Thymus (tissue), 11 donors: ENCODE measurements around the gene BOC. TPM values are rescaled to one million over a fixed set of nuclear protein-coding genes. Genes with fewer than 3 reads are reported as not detected.

Experiments used
- DNase-seq, 9 donors: peaks; one replicate each; pipeline ENCODE4 v3.0.0-alpha.2; 2013; ENCODE audit warnings: low spot score in 9 of 9, low read depth in 6 of 9, missing footprints in 1 of 9
- H3K27ac ChIP-seq, 2 donors: one replicate each; pipeline ENCODE4 v1.5.1; 2013; ENCODE audit warnings: control low read depth in 1 of 2, low read depth in 1 of 2, low read length in 1 of 2, mild to moderate bottlenecking in 1 of 2, moderate library complexity in 1 of 2
- H3K27me3 ChIP-seq, 2 donors: one replicate each; pipeline ENCODE4 v1.5.1; 2013; ENCODE audit warnings: low read length in 1 of 2; ENCODE audit not compliant: control insufficient read depth in 2 of 2, insufficient read depth in 1 of 2
- H3K36me3 ChIP-seq, 2 donors: one replicate each; pipeline ENCODE4 v1.5.1; 2013; ENCODE audit warnings: low read length in 1 of 2, mild to moderate bottlenecking in 1 of 2, moderate library complexity in 1 of 2; ENCODE audit not compliant: control insufficient read depth in 2 of 2, insufficient read depth in 2 of 2
- H3K4me1 ChIP-seq, 2 donors: one replicate each; pipeline ENCODE4 v1.5.1; 2013; ENCODE audit warnings: low read length in 2 of 2; ENCODE audit not compliant: control insufficient read depth in 2 of 2, insufficient read depth in 2 of 2
- H3K4me3 ChIP-seq, 2 donors: one replicate each; pipeline ENCODE4 v1.5.1; 2013; ENCODE audit warnings: low read length in 2 of 2, control low read depth in 1 of 2, mild to moderate bottlenecking in 1 of 2
- H3K9me3 ChIP-seq, 2 donors: one replicate each; pipeline ENCODE4 v1.5.1; 2013; ENCODE audit warnings: low read length in 1 of 2, mild to moderate bottlenecking in 1 of 2; ENCODE audit not compliant: control insufficient read depth in 2 of 2, insufficient read depth in 1 of 2
- WGBS: extraction: QIAGEN DNeasy Blood & Tissue Kit; methylation state at CpG from one replicate; pipeline ENCODE4 v1.1.7; 2013; 5-methylcytosine and 5-hydroxymethylcytosine counted together
- polyA plus RNA-seq: library from polyadenylated mRNA; stranded (reverse); fragments of 200-250 nt; gene quantifications from one replicate; pipeline ENCODE4 v1.2.3, GENCODE V29; 2013
- total RNA-seq: library from RNA; stranded (reverse); fragments of 120-200 nt; gene quantifications from one replicate; pipeline ENCODE4 v1.2.4, GENCODE V29; 2013
- donor health status: healthy.

BOC gene
- total and polyA plus RNA-seq, 2 donors, result 5.5 to 5.7 TPM

DNA sequence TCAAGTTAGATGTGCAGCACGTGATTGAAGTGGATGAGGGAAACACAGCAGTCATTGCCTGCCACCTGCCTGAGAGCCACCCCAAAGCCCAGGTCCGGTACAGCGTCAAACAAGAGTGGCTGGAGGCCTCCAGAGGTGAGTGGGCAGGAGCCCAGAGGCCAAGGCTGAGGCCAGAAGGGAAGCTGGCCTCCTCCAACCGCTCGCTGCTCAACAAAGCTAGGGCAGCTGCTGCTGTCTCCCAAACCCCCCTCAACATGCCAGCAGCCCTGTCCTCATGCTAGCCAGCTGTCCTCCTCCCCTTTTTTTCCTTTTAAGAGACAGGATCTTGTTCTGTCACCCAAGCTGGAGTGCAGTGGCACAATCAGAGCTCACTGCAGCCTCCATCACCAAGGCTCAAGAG, 57.0 kb downstream of the BOC start:
- Histone ChIP-seq H3K27me3 (no peaks in the 10 kb centered on the region), H3K36me3 (peaks cover 0 to 3% of the 10 kb centered on the region in 2 donors), H3K4me1 (peaks cover 0 to 10% of the 10 kb centered on the region in 2 donors), H3K9me3 (no peaks in the 10 kb centered on the region), H3K27ac (no peak overlapping the region), H3K4me3 (no peak overlapping the region)
- DNase-seq, result no peak
- 94% methylated on average over 5 of the region's 5 CpGs for WGBS

DNA sequence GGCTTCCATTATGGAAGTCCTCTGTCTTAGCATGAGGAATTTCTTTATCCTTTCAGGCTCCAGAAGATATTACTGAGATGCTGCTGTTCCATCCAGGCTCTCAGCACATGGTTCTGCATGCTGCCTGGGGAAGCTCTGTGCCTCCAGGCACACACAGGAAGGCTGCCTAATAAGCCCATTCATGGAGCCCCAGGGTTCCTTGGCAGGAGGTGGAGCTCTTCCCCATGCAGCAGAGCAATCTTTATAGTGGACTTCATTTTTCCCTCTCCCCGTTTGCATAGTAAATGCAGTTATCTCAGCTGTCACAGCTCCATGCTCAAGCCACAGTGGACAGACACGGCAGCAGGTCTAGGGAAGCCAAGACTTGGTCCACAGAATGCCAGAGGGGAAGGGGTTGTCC, 57.6 kb downstream of the BOC start:
- no peak overlapping the region for H3K27ac ChIP-seq
- H3K27me3 ChIP-seq, result no peaks in the 10 kb centered on the region
- WGBS, result 95% methylated on average over 2 of the region's 2 CpGs
- H3K36me3 ChIP-seq, result peaks cover 0 to 3% of the 10 kb centered on the region in 2 donors
- peaks cover 0 to 10% of the 10 kb centered on the region in 2 donors for H3K4me1 ChIP-seq
- H3K9me3 ChIP-seq, result no peaks in the 10 kb centered on the region
- no peak overlapping the region for H3K4me3 ChIP-seq
- no peak for DNase-seq

DNA sequence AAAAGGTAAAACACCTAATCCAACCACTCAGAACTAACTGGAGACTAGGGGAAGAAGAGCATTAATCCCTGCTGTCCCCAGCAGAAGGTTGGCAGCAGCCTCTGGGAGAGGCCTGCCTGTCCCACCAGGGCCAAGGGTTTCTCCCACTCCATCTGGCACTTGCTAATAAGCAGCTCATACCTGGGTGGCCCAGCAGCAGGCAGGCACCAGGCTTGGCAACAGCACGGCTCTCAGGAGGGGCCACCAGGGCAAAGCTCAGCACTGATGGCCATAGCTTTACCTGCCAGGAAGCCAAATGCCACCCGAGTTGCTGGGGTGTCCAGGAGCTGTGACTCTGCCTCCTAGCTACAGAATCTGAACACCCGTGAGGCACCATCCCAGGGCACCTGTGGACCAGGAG, 58.3 kb downstream of the BOC start:
- H3K9me3 ChIP-seq, result no peaks in the 10 kb centered on the region
- no peaks in the 10 kb centered on the region for H3K27me3 ChIP-seq
- no peak overlapping the region for H3K27ac ChIP-seq
- H3K4me1 ChIP-seq, result peaks cover 0 to 6% of the 10 kb centered on the region in 2 donors
- no peak for DNase-seq
- H3K36me3 ChIP-seq, result peaks cover 0 to 3% of the 10 kb centered on the region in 2 donors
- 100% methylated on average over 3 of the region's 3 CpGs for WGBS
- H3K4me3 ChIP-seq, result no peak overlapping the region

DNA sequence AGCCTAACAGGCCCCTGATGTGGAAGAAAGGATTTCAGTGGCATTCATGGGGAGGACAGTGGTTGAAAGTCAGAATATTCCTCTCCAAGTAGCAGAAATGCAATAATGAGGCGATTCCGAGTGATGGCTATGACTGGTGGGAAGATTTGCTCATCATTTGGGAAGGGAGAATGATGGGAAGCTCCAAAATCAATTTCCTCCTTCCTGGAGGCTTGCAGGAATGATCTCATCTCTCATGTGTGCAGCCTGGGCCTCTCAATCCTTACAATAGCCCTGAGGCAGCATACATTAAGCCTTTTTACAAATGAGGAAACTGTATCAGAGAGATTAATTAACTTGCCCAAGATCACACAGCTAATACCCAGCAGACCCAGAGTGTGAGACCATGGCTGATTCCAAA, 58.7 kb downstream of the BOC start:
- no peaks in the 10 kb centered on the region for H3K9me3 ChIP-seq
- H3K4me3 ChIP-seq, result no peak overlapping the region
- WGBS, result 98% methylated on average over 2 of the region's 2 CpGs
- H3K4me1 ChIP-seq, result peaks cover 0 to 6% of the 10 kb centered on the region in 2 donors
- DNase-seq, result no peak
- H3K27ac ChIP-seq, result no peak overlapping the region
- H3K36me3 ChIP-seq, result peaks cover 0 to 3% of the 10 kb centered on the region in 2 donors
- no peaks in the 10 kb centered on the region for H3K27me3 ChIP-seq

DNA sequence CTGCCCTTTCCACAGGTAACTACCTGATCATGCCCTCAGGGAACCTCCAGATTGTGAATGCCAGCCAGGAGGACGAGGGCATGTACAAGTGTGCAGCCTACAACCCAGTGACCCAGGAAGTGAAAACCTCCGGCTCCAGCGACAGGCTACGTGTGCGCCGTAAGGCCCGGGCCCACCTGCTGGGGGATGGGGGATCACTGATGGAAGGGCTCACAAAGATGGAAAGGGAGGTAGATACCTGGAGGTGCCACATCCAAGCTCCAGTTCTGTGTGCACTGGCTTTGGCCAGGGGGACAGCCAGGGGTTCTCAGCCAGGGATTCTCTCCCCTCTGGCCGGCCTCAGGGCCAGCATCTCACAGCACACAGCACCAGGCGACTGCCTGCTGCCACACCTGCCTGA, 59.4 kb downstream of the BOC start:
- 96% methylated on average over 9 of the region's 9 CpGs for WGBS
- Histone ChIP-seq H3K4me1 (peaks cover 0 to 11% of the 10 kb centered on the region in 2 donors), H3K9me3 (no peaks in the 10 kb centered on the region), H3K27ac (no peak overlapping the region), H3K36me3 (peaks cover 0 to 3% of the 10 kb centered on the region in 2 donors), H3K4me3 (no peak overlapping the region), H3K27me3 (no peaks in the 10 kb centered on the region)
- DNase-seq, result no peak

DNA sequence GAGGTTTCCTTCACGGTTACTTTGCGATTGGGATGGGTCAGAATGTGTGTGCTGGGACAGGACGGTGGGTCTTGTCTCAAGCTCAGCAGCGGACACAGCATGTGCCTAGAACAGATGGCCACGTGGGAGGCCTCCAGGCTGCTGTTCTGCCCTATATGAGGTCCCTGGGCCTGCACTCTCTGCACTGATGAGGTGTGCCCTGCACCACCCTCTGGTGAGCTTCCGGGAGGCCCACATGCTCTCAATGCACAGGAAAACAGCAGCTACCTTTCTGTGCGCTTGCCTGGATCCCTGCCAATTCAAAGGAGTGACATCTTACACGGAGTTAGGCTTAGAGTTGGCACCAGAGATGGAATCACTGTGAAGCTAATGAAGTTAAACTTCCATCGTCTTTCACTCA, 59.8 kb downstream of the BOC start:
- peaks cover 0 to 3% of the 10 kb centered on the region in 2 donors for H3K36me3 ChIP-seq

DNA sequence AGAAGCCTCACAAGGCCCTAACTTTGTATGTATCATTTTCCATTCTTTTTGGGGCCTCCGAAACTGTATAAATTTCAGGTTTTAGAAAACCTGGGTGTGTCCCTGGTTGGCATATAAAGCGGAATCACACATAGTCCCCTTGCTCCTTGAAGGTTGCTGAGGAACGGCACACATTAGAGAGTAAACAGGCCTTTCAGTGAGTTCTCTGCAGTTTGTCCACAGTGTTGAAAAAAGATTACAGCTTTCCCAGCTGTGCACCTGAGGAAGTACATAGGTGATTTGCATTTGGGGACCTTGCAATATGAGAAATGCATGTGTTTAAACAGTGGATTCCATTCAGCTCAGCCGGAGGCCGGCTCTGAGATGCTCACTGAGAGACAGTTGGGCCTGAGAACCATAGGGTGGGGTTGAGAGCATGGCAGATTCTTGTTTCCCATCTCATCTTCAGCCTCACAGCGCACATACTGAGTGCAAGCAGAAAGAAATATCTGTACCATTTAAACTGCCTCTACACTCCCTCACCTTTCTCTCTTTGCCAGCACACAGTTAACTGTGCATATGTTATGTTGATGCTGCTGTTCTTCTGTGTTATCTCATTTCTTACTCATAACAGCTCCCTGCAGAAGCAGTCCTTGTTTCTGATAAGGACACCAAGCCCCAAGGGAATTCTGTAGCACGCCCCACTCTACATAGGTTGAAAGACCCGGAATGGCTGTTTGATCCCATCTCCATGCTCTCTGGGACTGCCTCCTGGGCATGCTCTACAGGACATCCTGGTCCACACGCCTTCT, 60.4 kb downstream of the BOC start:
- no peaks in the 10 kb centered on the region for H3K27me3 ChIP-seq
- 96% methylated on average over 9 of the region's 9 CpGs for WGBS
- H3K4me1 ChIP-seq, result peaks cover 0 to 20% of the 10 kb centered on the region in 2 donors
- H3K27ac ChIP-seq, result no peak overlapping the region
- no peaks in the 10 kb centered on the region for H3K9me3 ChIP-seq
- H3K36me3 ChIP-seq, result peaks cover 0 to 3% of the 10 kb centered on the region in 2 donors
- DNase-seq, result no peak
- H3K4me3 ChIP-seq, result no peak overlapping the region

More for the DNA sequence above, 59.8 kb downstream of the BOC start:
- H3K27me3 ChIP-seq, result no peaks in the 10 kb centered on the region
- DNase-seq, result no peak
- H3K9me3 ChIP-seq, result no peaks in the 10 kb centered on the region
- H3K4me1 ChIP-seq, result peaks cover 0 to 15% of the 10 kb centered on the region in 2 donors
- 85% methylated on average over 9 of the region's 9 CpGs for WGBS
- H3K27ac ChIP-seq, result no peak overlapping the region
- H3K4me3 ChIP-seq, result no peak overlapping the region

DNA sequence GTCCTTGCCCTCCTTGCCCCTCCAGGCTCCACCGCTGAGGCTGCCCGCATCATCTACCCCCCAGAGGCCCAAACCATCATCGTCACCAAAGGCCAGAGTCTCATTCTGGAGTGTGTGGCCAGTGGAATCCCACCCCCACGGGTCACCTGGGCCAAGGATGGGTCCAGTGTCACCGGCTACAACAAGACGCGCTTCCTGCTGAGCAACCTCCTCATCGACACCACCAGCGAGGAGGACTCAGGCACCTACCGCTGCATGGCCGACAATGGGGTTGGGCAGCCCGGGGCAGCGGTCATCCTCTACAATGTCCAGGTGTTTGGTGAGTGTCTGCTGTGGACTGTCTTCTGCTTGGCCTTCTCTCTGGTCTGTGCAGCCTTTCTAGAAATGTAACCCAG, 61.0 kb downstream of the BOC start:
- H3K4me1 ChIP-seq, result peaks cover 0 to 22% of the 10 kb centered on the region in 2 donors
- H3K27me3 ChIP-seq, result no peaks in the 10 kb centered on the region
- 98% methylated on average over 13 of the region's 13 CpGs for WGBS
- peaks cover 0 to 3% of the 10 kb centered on the region in 2 donors for H3K36me3 ChIP-seq
- no peak overlapping the region for H3K27ac ChIP-seq
- no peaks in the 10 kb centered on the region for H3K9me3 ChIP-seq
- DNase-seq, result no peak
- no peak overlapping the region for H3K4me3 ChIP-seq

DNA sequence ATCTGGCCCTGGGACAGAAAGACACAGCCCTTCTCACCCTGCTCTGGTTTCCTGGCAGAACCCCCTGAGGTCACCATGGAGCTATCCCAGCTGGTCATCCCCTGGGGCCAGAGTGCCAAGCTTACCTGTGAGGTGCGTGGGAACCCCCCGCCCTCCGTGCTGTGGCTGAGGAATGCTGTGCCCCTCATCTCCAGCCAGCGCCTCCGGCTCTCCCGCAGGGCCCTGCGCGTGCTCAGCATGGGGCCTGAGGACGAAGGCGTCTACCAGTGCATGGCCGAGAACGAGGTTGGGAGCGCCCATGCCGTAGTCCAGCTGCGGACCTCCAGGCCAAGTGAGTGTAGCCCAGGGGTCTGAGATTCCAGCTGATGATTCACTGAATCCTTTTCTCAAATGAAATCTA, 61.7 kb downstream of the BOC start:
- Histone ChIP-seq H3K4me3 (no peak overlapping the region), H3K4me1 (peaks cover 0 to 20% of the 10 kb centered on the region in 2 donors), H3K27ac (no peak overlapping the region), H3K36me3 (peaks cover 0 to 3% of the 10 kb centered on the region in 2 donors), H3K27me3 (no peaks in the 10 kb centered on the region), H3K9me3 (no peaks in the 10 kb centered on the region)
- DNase-seq, result no peak
- 98% methylated on average over 15 of the region's 15 CpGs for WGBS
